K562 (cell line): Measurements from ENCODE around the gene CAST. TPM values are rescaled to one million over a fixed set of nuclear protein-coding genes. Genes with fewer than 3 reads are reported as not detected.

Experiments
- ATAC-seq: fragments of 200-7000 bp; cut with Tn5 transposase; 3 replicates; pipeline ENCODE4 v1.9.1; 2020; ENCODE audit warnings: moderate library complexity
- BruUV-seq: library from RNA; stranded (reverse); fragments of 400-500 nt; replicated peaks from 2 replicates; lab custom pipeline; 2021; lab: Mats Ljungman, UMichigan
- CTCF ChIA-PET: fragments of 300-600 bp; formaldehyde crosslinking; extraction: SDS; loops from one replicate; lab custom pipeline; 2021; ENCODE audit warnings: low intra/inter-chr PET ratio; lab: Yijun Ruan, JAX
- POLR2A ChIA-PET: fragments of 300-600, 350-650 bp; sonication (Branson Sonifier 250); formaldehyde crosslinking; extraction: SDS; loops from one replicate; lab custom pipeline; 2021; ENCODE audit warnings: antibody characterized with exemption, inconsistent platforms; lab: Yijun Ruan, JAX
- DNase-seq, 4 experiments: peaks; one replicate each; pipeline versions ENCODE4 v3.0.0 to v3.0.0-alpha.2; 2011 to 2018; ENCODE audit warnings: low spot score in 3 of 4, mixed read lengths in 3 of 4; ENCODE audit errors: extremely low read depth in 1 of 4
- FAIRE-seq: peaks from 2 replicates; lab custom pipeline; 2011; peaks lifted over from hg19 to GRCh38; lab: Jason Lieb, UNC
- H2AFZ ChIP-seq: 2 replicates; pipeline ENCODE4 v1.6.0; 2011; ENCODE audit warnings: low read depth, low read length, control low read depth, inconsistent platforms
- H3K27ac ChIP-seq: fragments of 200-600 bp; 3 replicates; pipeline ENCODE4 v1.8.0; 2011; ENCODE audit warnings: low read depth, mild to moderate bottlenecking, control low read depth, inconsistent platforms, low read length, moderate library complexity, mixed read lengths; ENCODE audit errors: extremely low read depth
- H3K27me3 ChIP-seq, 2 experiments: fragments of 300-600 bp in 1 of 2; 2 replicates in 1 of 2; 3 replicates in 1 of 2; pipeline versions ENCODE4 v1.6.0 to v1.8.0; 2011; ENCODE audit warnings: inconsistent platforms in 2 of 2, low read length in 2 of 2, mild to moderate bottlenecking in 1 of 2, mixed read lengths in 1 of 2, moderate library complexity in 1 of 2; ENCODE audit not compliant: control insufficient read depth in 2 of 2, insufficient read depth in 2 of 2
- H3K36me3 ChIP-seq: fragments of 300-600 bp; 3 replicates; pipeline ENCODE4 v1.8.0; 2011; ENCODE audit warnings: mild to moderate bottlenecking, low read length, inconsistent platforms; ENCODE audit not compliant: control insufficient read depth, insufficient read depth
- H3K4me1 ChIP-seq, 2 experiments: fragments of 200-600 bp in 1 of 2; replicated peaks in 1 of 2; 2 replicates in 1 of 2; 3 replicates in 1 of 2; pipeline versions ENCODE4 v1.5.1 to v1.8.0; 2011; ENCODE audit warnings: inconsistent platforms in 2 of 2, low read length in 2 of 2, mild to moderate bottlenecking in 1 of 2, mixed read lengths in 1 of 2, moderate library complexity in 1 of 2; ENCODE audit not compliant: control insufficient read depth in 2 of 2, insufficient read depth in 2 of 2
- H3K4me2 ChIP-seq: 2 replicates; pipeline ENCODE4 v1.6.1; 2011; ENCODE audit warnings: low read length, control low read depth, inconsistent platforms, mixed read lengths; ENCODE audit not compliant: insufficient read depth
- H3K4me3 ChIP-seq: fragments of 200-600 bp; sonication (generic), shearing (Covaris generic); 2 replicates; pipeline ENCODE4 v1.5.1; 2016; ENCODE audit warnings: control low read depth, inconsistent platforms
- H3K79me2 ChIP-seq: fragments of 200-600 bp; 3 replicates; pipeline ENCODE4 v1.8.0; 2011; ENCODE audit warnings: low read length, inconsistent platforms; ENCODE audit not compliant: control insufficient read depth, insufficient read depth
- H3K9ac ChIP-seq, 2 experiments: 2 replicates each; pipeline versions ENCODE4 v1.6.0 to v1.6.1; 2011; ENCODE audit warnings: low read depth in 2 of 2, low read length in 2 of 2, control low read depth in 1 of 2, inconsistent platforms in 1 of 2, mild to moderate bottlenecking in 1 of 2, mixed read lengths in 1 of 2; ENCODE audit not compliant: insufficient read depth in 1 of 2
- H3K9me1 ChIP-seq: one replicate; pipeline ENCODE4 v1.6.0; 2011; ENCODE audit warnings: inconsistent platforms, mild to moderate bottlenecking, low read length, moderate library complexity; ENCODE audit not compliant: control insufficient read depth, insufficient read depth
- H3K9me3 ChIP-seq: replicated peaks from 2 replicates; pipeline ENCODE4 v1.5.1; 2011; ENCODE audit warnings: low read depth, low read length, inconsistent platforms; ENCODE audit not compliant: control insufficient read depth, insufficient read depth
- H4K20me1 ChIP-seq: replicated peaks from 2 replicates; pipeline ENCODE4 v1.6.1; 2011; ENCODE audit warnings: low read length, inconsistent platforms, mixed read lengths; ENCODE audit not compliant: control insufficient read depth, insufficient read depth
- CBX8 ChIP-seq: fragments of 200-600 bp; sonication (generic); IDR thresholded peaks from 2 replicates; pipeline ENCODE4 v1.6.1; 2012; ENCODE audit warnings: borderline replicate concordance, mixed run types, low read depth, mild to moderate bottlenecking, moderate library complexity, mixed read lengths, low read length, control low read depth, inconsistent platforms; ENCODE audit not compliant: poor library complexity, severe bottlenecking; ENCODE audit errors: extremely low read depth
- ETV1 ChIP-seq: fragments of 450-650 bp; conservative IDR thresholded peaks from 2 replicates; pipeline ENCODE4 v1.6.1; 2016; ENCODE audit warnings: missing genetic modification characterization, control low read depth, low read depth, missing compliant biosample characterization
- ETV6 ChIP-seq, 3 experiments: fragments of 150-350 bp in 1 of 3; sonication (generic) in 1 of 3; formaldehyde crosslinking in 1 of 3; IDR thresholded peaks; 2 replicates each; pipeline versions ENCODE4 v1.6.1 to v1.8.0; 2014 to 2022; ENCODE audit warnings: borderline replicate concordance in 2 of 3, low read depth in 2 of 3, antibody characterized with exemption in 1 of 3, low read length in 1 of 3, mild to moderate bottlenecking in 1 of 3, missing genetic modification reagents in 1 of 3
- GABPA ChIP-seq: fragments of 200-800 bp; sonication (Bioruptor generic); conservative IDR thresholded peaks from 2 replicates; pipeline ENCODE4 v1.6.1; 2016; ENCODE audit warnings: low read depth, missing genetic modification characterization, missing compliant biosample characterization
- NFIC ChIP-seq: fragments of 450-650 bp; IDR thresholded peaks from 2 replicates; pipeline ENCODE4 v1.6.1; 2017; ENCODE audit warnings: mild to moderate bottlenecking, inconsistent platforms
- NUFIP1 ChIP-seq: fragments of 450-650 bp; IDR thresholded peaks from 2 replicates; pipeline ENCODE4 v1.6.1; 2018; ENCODE audit not compliant: partially characterized antibody
- PHTF2 ChIP-seq: fragments of 250-450 bp; sonication (Bioruptor Pico); IDR thresholded peaks from 2 replicates; pipeline ENCODE4 v1.5.0; 2021; ENCODE audit warnings: mild to moderate bottlenecking
- PML ChIP-seq: IDR thresholded peaks from 2 replicates; pipeline ENCODE4 v1.6.1; 2012; ENCODE audit warnings: low read length, inconsistent platforms
- ZNF197 ChIP-seq: fragments of 200-800 bp; sonication (Bioruptor generic); IDR thresholded peaks from 2 replicates; pipeline ENCODE4 v1.6.1; 2016; ENCODE audit warnings: low read depth, missing genetic modification characterization, missing compliant biosample characterization
- ZNF324 ChIP-seq: fragments of 250-450 bp; sonication (Bioruptor Pico); IDR thresholded peaks from 2 replicates; pipeline ENCODE4 v1.4.0; 2020; ENCODE audit warnings: mild to moderate bottlenecking
- ZNF445 ChIP-seq: fragments of 250-450 bp; sonication (Bioruptor Pico); IDR thresholded peaks from 2 replicates; pipeline ENCODE4 v1.4.0; 2020; ENCODE audit warnings: low read depth, mild to moderate bottlenecking, moderate library complexity
- ZNF561 ChIP-seq: fragments of 450-650 bp; formaldehyde crosslinking; conservative IDR thresholded peaks from 2 replicates; pipeline ENCODE4 v1.4.0; 2020; ENCODE audit warnings: mild to moderate bottlenecking, moderate library complexity
- ZSCAN29 ChIP-seq: fragments of 450-650 bp; IDR thresholded peaks from 2 replicates; pipeline ENCODE4 v1.6.1; 2017
- WGBS: fragments of 100-300 bp; shearing (Covaris generic); methylation state at CpG from one replicate; pipeline ENCODE4 v1.1.6; 2016; ENCODE audit warnings: low coverage, mixed read lengths; ENCODE audit not compliant: insufficient coverage; ENCODE audit errors: missing lambda C conversion rate; 5-methylcytosine and 5-hydroxymethylcytosine counted together
- in situ Hi-C: fragments of 300-500 bp; cut with MboI; formaldehyde crosslinking; loops from 4 replicates; pipeline ENCODE4 v1.15.0; 2018; ENCODE audit warnings: inconsistent platforms, mixed read lengths
- intact Hi-C: fragments of 100-400 bp; cut with micrococcal nuclease; formaldehyde crosslinking; loops from 2 replicates; pipeline ENCODE4 v1.14.2; 2022
- polyA plus RNA-seq, 8 experiments: library from polyadenylated mRNA; depleted of rRNA in 4 of 8; stranded (reverse) in 5 of 8; unstranded in 3 of 8; fragments of >200 nt; fragmentation: Nextera tagmentation in 2 of 8; fragmentation: Illumina TruSeq in 1 of 8; extraction: Ambion mirVana in 2 of 8; extraction: Trizol in 1 of 8; gene quantifications; 2 replicates each; pipeline versions ENCODE4 v1.2.1 to v1.2.3, GENCODE V29; 2011 to 2014; ENCODE audit warnings: inconsistent platforms in 1 of 8, missing spikeins in 1 of 8
- total RNA-seq, 7 experiments: library from RNA; depleted of rRNA in 6 of 7; stranded (reverse); fragments of >200 nt in 6 of 7; fragmentation: Illumina TruSeq in 2 of 7; extraction: Trizol in 2 of 7; gene quantifications; 2 replicates each; pipeline versions ENCODE4 v1.2.1 to v1.2.3, GENCODE V29; 2011 to 2021; ENCODE audit warnings: low replicate concordance in 1 of 7
- TF ChIP-seq, protein P1 (sequence below): fragments of 450-650 bp; IDR thresholded peaks from 2 replicates; pipeline ENCODE4 v1.6.1; 2017; ENCODE audit warnings: mild to moderate bottlenecking, moderate library complexity
- TF ChIP-seq, protein P2 (sequence below): sonication (generic); formaldehyde crosslinking; IDR thresholded peaks from 2 replicates; pipeline ENCODE4 v1.8.0; 2022; ENCODE audit warnings: mild to moderate bottlenecking, missing genetic modification reagents, borderline replicate concordance
- TF ChIP-seq, protein P3 (sequence below): sonication (generic); formaldehyde crosslinking; IDR thresholded peaks from 2 replicates; pipeline ENCODE4 v1.8.0; 2022; ENCODE audit warnings: mild to moderate bottlenecking, missing genetic modification reagents

CAST gene
- total and polyA plus RNA-seq, 9 of the 15 experiments (the other 6 are each of a cell fraction or from before 2014, with no cell fraction given), result 55.5 to 136 (median 86.1) TPM

DNA sequence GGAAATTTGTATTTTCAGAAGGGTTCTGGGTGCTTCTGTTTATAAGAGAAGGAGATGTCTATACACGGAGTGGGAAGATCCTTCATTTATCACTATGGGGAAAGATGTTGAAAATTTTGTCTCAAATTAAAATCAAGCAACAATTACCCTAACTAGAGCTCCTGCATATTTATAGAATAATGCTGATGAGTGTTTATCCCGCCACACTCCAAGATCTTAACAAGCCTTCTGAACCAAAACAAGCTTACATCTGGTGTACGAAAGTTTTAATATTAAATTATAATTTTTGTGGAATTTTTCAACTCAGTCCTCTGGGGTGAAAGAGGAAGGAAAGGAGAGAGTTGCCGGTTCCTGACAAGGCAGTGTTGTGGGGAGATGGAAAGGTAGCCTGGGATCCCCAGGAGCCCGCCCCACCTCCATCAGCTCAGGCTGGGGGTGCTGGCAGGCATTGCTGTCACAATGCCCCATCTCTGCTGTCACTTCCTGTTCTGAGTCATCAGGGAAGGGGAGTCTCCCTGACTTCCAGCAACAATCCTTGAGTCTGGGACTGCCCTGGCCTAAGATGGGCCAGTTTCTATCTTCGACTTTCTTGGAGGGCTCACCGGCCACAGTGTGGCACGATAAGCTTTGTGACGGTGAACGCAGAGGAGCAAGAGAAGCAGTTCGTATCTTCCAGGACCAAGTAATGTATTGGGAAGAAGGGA is 81.0 kb downstream of the CAST start:
- Histone ChIP-seq H3K9me3 (peaks cover 2% of the 10 kb centered on the region; the same call in 1 of the 2 replicates), H3K4me3 (peak overlapping the region; percentile 28; the same call in 1 of the 2 replicates), H3K79me2 (peaks cover 11% of the 10 kb centered on the region; the same call in 2 of the 3 replicates), H3K27me3 (no peaks in the 10 kb centered on the region), H3K27ac (peak overlapping the region; percentile 85), H4K20me1 (no peaks in the 10 kb centered on the region), H3K36me3 (peaks cover 79% of the 10 kb centered on the region), H3K4me2 (peak overlapping the region; percentile 76), H3K9me1 (no peaks in the 10 kb centered on the region), H3K9ac (peak overlapping the region; percentile 60 to 66; a peak in 3 of 4 replicates), H3K4me1 (peaks cover 10 to 44% of the 10 kb centered on the region in 2 experiments), H2AFZ (peak overlapping the region; percentile 73)
- FAIRE-seq (peak; percentile 83), DNase-seq (peak; percentile 55 to 80 (median 60)), ATAC-seq (peak; percentile 69)
- ChIA-PET POLR2A (interaction anchor here (0.9 to 1.5 kb wide), 7 partner anchors 10 to 437 kb away, joined by 3 to 8 read pairs (median 4); no protein-coding TSS in a partner anchor), CTCF (no interaction called here)
- WGBS, result 22% methylated on average over 11 of the region's 11 CpGs
- intact Hi-C loops, result loop anchor here (2.0 to 5.0 kb wide), 2 partner anchors 26 to 131 kb away; no protein-coding TSS in a partner anchor
- in situ Hi-C loops, result no loop called here
- no TSS peak for BruUV-seq
- TF ChIP-seq NUFIP1, result no peak
- TF ChIP-seq, protein P1, sequence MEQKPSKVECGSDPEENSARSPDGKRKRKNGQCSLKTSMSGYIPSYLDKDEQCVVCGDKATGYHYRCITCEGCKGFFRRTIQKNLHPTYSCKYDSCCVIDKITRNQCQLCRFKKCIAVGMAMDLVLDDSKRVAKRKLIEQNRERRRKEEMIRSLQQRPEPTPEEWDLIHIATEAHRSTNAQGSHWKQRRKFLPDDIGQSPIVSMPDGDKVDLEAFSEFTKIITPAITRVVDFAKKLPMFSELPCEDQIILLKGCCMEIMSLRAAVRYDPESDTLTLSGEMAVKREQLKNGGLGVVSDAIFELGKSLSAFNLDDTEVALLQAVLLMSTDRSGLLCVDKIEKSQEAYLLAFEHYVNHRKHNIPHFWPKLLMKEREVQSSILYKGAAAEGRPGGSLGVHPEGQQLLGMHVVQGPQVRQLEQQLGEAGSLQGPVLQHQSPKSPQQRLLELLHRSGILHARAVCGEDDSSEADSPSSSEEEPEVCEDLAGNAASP, result no peak
- TF ChIP-seq ZSCAN29, result no peak
- TF ChIP-seq ETV1 (tag), result peak; percentile 82
- no peak for TF ChIP-seq ZNF324 (CRISPR knock-in tag)
- TF ChIP-seq ZNF197 (CRISPR knock-in tag), result no peak
- TF ChIP-seq, protein P2, sequence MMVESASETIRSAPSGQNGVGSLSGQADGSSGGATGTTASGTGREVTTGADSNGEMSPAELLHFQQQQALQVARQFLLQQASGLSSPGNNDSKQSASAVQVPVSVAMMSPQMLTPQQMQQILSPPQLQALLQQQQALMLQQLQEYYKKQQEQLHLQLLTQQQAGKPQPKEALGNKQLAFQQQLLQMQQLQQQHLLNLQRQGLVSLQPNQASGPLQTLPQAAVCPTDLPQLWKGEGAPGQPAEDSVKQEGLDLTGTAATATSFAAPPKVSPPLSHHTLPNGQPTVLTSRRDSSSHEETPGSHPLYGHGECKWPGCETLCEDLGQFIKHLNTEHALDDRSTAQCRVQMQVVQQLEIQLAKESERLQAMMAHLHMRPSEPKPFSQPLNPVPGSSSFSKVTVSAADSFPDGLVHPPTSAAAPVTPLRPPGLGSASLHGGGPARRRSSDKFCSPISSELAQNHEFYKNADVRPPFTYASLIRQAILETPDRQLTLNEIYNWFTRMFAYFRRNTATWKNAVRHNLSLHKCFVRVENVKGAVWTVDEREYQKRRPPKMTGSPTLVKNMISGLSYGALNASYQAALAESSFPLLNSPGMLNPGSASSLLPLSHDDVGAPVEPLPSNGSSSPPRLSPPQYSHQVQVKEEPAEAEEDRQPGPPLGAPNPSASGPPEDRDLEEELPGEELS (CRISPR knock-in tag), result 0 out of 2 replicates have a peak, but pooled peaks have one; percentile 23
- TF ChIP-seq ZNF445 (CRISPR knock-in tag), result no peak
- no peak for TF ChIP-seq PML
- no peak for TF ChIP-seq ETV6 (IDR thresholded peaks at IDR 0.05; ENCODE audit: borderline replicate concordance in 1 of 2, low read depth in 2 of 2, low read length in 1 of 2)
- TF ChIP-seq ETV6 (CRISPR knock-in tag; IDR thresholded peaks at IDR 0.05; ENCODE audit: borderline replicate concordance), result no peak
- no peak for TF ChIP-seq NFIC
- no peak for TF ChIP-seq PHTF2
- TF ChIP-seq, protein P3, sequence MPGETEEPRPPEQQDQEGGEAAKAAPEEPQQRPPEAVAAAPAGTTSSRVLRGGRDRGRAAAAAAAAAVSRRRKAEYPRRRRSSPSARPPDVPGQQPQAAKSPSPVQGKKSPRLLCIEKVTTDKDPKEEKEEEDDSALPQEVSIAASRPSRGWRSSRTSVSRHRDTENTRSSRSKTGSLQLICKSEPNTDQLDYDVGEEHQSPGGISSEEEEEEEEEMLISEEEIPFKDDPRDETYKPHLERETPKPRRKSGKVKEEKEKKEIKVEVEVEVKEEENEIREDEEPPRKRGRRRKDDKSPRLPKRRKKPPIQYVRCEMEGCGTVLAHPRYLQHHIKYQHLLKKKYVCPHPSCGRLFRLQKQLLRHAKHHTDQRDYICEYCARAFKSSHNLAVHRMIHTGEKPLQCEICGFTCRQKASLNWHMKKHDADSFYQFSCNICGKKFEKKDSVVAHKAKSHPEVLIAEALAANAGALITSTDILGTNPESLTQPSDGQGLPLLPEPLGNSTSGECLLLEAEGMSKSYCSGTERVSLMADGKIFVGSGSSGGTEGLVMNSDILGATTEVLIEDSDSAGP (CRISPR knock-in tag), result no peak
- TF ChIP-seq ZNF561 (CRISPR knock-in tag), result no peak
- peak; percentile 66 for TF ChIP-seq GABPA (tag)
- TF ChIP-seq CBX8, result no peak
